OCI-LY1 (cell line): ENCODE results near the gene AKAP13.
A peak's percentile ranks its signal among the peaks of the same experiment; 100 is the strongest.

Experiments used
- H2AFZ ChIP-seq: fragments of 200-600 bp; sonication (generic), shearing (Covaris generic); 2 replicates; pipeline ENCODE4 v1.6.0; 2014; ENCODE audit warnings: antibody characterized with exemption, mild to moderate bottlenecking, low read length
- H3F3A ChIP-seq: fragments of 200-600 bp; sonication (generic), shearing (Covaris generic); 2 replicates; pipeline ENCODE4 v1.6.0; 2014; ENCODE audit warnings: mild to moderate bottlenecking, antibody characterized with exemption, low read length, moderate library complexity; ENCODE audit not compliant: insufficient read depth
- H3K27ac ChIP-seq: fragments of 200-600 bp; sonication (generic); 2 replicates; pipeline ENCODE4 v1.5.1; 2014; ENCODE audit warnings: low read length, mixed run types, mild to moderate bottlenecking, low read depth; ENCODE audit not compliant: poor library complexity, severe bottlenecking
- H3K27me3 ChIP-seq: fragments of 200-600 bp; sonication (generic); 2 replicates; pipeline ENCODE4 v1.6.0; 2014; ENCODE audit warnings: antibody characterized with exemption, mild to moderate bottlenecking, low read length, moderate library complexity; ENCODE audit not compliant: insufficient read depth
- H3K36me3 ChIP-seq: fragments of 200-600 bp; sonication (generic); 2 replicates; pipeline ENCODE4 v1.6.1; 2014; ENCODE audit warnings: mild to moderate bottlenecking, antibody characterized with exemption, low read length, moderate library complexity, mixed read lengths; ENCODE audit not compliant: insufficient read depth
- H3K4me1 ChIP-seq: fragments of 200-600 bp; sonication (generic); 2 replicates; pipeline ENCODE4 v1.5.1; 2014; ENCODE audit warnings: mild to moderate bottlenecking, low read length, moderate library complexity; ENCODE audit not compliant: insufficient read depth, severe bottlenecking
- H3K4me2 ChIP-seq: fragments of 200-600 bp; sonication (generic), shearing (Covaris generic); 2 replicates; pipeline ENCODE4 v1.6.1; 2014; ENCODE audit warnings: low read length
- H3K4me3 ChIP-seq: fragments of 200-600 bp; sonication (generic); 2 replicates; pipeline ENCODE4 v1.5.1; 2014; ENCODE audit warnings: low read length, low read depth, mild to moderate bottlenecking, mixed read lengths; ENCODE audit not compliant: poor library complexity, severe bottlenecking
- H3K79me2 ChIP-seq: fragments of 200-600 bp; shearing (Covaris generic); 2 replicates; pipeline ENCODE4 v1.6.1; 2016; ENCODE audit warnings: mixed run types, low read length, mixed read lengths; ENCODE audit not compliant: insufficient read depth
- H3K9ac ChIP-seq: fragments of 200-600 bp; sonication (generic), shearing (Covaris generic); 2 replicates; pipeline ENCODE4 v1.6.1; 2014; ENCODE audit warnings: mild to moderate bottlenecking, low read length, mixed read lengths
- H3K9me2 ChIP-seq: fragments of 200-600 bp; sonication (generic), shearing (Covaris generic); 2 replicates; pipeline ENCODE4 v1.6.1; 2014; ENCODE audit warnings: low read depth, mild to moderate bottlenecking, low read length, mixed read lengths
- H3K9me3 ChIP-seq: fragments of 200-600 bp; shearing (Covaris generic); 2 replicates; pipeline ENCODE4 v1.6.1; 2014; ENCODE audit warnings: low read length, mixed read lengths
- H4K20me1 ChIP-seq: fragments of 200-600 bp; sonication (generic), shearing (Covaris generic); 2 replicates; pipeline ENCODE4 v1.6.0; 2016; ENCODE audit warnings: mild to moderate bottlenecking, low read length; ENCODE audit not compliant: insufficient read depth
- CTCF ChIP-seq: fragments of 200-600 bp; sonication (generic), shearing (Covaris generic); IDR thresholded peaks from 2 replicates; pipeline ENCODE4 v1.5.1; 2017; ENCODE audit warnings: mild to moderate bottlenecking, antibody characterized with exemption, low read length, moderate library complexity, mixed read lengths
- EZH2 ChIP-seq: fragments of 200-600 bp; sonication (generic), shearing (Covaris generic); IDR thresholded peaks from 2 replicates; pipeline ENCODE4 v1.8.0; 2017; ENCODE audit warnings: borderline replicate concordance, mixed run types, mild to moderate bottlenecking, antibody characterized with exemption, low read length, moderate library complexity, mixed read lengths

Gene AKAP13

GRCh38 chr15:85404918-85405866, 24.8 kb downstream of the AKAP13 start:
- Histone ChIP-seq H2AFZ (no peak overlapping the region), H3K27ac (peak overlapping the region; percentile 84), H3K9me2 (no peaks in the 10 kb centered on the region), H3K4me2 (peak overlapping the region; percentile 59), H3K36me3 (peaks cover 2% of the 10 kb centered on the region; the same call in 1 of the 2 replicates), H4K20me1 (0 out of 2 replicates have a peak, but pooled peaks cover 2% of the 10 kb centered on the region), H3K27me3 (no peaks in the 10 kb centered on the region), H3K4me1 (peaks cover 84% of the 10 kb centered on the region), H3K9ac (peak overlapping the region; percentile 32), H3K79me2 (peaks cover 55% of the 10 kb centered on the region), H3K9me3 (no peaks in the 10 kb centered on the region), H3F3A (peaks cover 3% of the 10 kb centered on the region; the same call in 1 of the 2 replicates), H3K4me3 (peak overlapping the region; percentile 12)
- TF ChIP-seq CTCF (no peak), EZH2 (no peak)

- H3K4me1 ChIP-seq: peaks cover 81% of the 10 kb centered on the region
- H2AFZ ChIP-seq: no peak overlapping the region
- H3F3A ChIP-seq: peaks cover 3% of the 10 kb centered on the region; the same call in 1 of the 2 replicates
- no peaks in the 10 kb centered on the region for H3K9me3 ChIP-seq
- peaks cover 2% of the 10 kb centered on the region; the same call in 1 of the 2 replicates for H3K36me3 ChIP-seq
- H3K9ac ChIP-seq: no peak overlapping the region
- no peak overlapping the region for H3K27ac ChIP-seq
- no peak overlapping the region for H3K4me2 ChIP-seq
- no peaks in the 10 kb centered on the region for H3K9me2 ChIP-seq
- no peaks in the 10 kb centered on the region for H3K27me3 ChIP-seq
- H4K20me1 ChIP-seq: 0 out of 2 replicates have a peak, but pooled peaks cover 2% of the 10 kb centered on the region
- TF ChIP-seq EZH2 (no peak), CTCF (no peak)
- H3K79me2 ChIP-seq: peaks cover 51% of the 10 kb centered on the region
- no peak overlapping the region for H3K4me3 ChIP-seq
Observed at GRCh38 chr15:85406916-85407315, 26.5 kb downstream of the AKAP13 start.

- no peaks in the 10 kb centered on the region for H3K9me3 ChIP-seq
- peak overlapping the region; percentile 8 for H3K27ac ChIP-seq
- peaks cover 81% of the 10 kb centered on the region for H3K4me1 ChIP-seq
- no peaks in the 10 kb centered on the region for H3K27me3 ChIP-seq
- H3F3A ChIP-seq: peaks cover 3% of the 10 kb centered on the region; the same call in 1 of the 2 replicates
- peak overlapping the region; percentile 37 for H3K4me2 ChIP-seq
- H2AFZ ChIP-seq: no peak overlapping the region
- no peak overlapping the region for H3K9ac ChIP-seq
- TF ChIP-seq EZH2 (no peak), CTCF (no peak)
- H3K36me3 ChIP-seq: peaks cover 2% of the 10 kb centered on the region; the same call in 1 of the 2 replicates
- H3K79me2 ChIP-seq: peaks cover 47% of the 10 kb centered on the region
- H4K20me1 ChIP-seq: 0 out of 2 replicates have a peak, but pooled peaks cover 2% of the 10 kb centered on the region
- H3K9me2 ChIP-seq: no peaks in the 10 kb centered on the region
- no peak overlapping the region for H3K4me3 ChIP-seq
Observed at GRCh38 chr15:85407421-85408269, 27.2 kb downstream of the AKAP13 start.
